Pancreas (tissue), 10 donors: ENCODE data around the gene DPH5. TPM values are rescaled to one million over a fixed set of nuclear protein-coding genes. Genes with fewer than 3 reads are reported as not detected.
A peak's percentile ranks its signal among the peaks of the same experiment; 100 is the strongest.
"Not testable (repeated sequence)": the region's sequence is repeated elsewhere in the genome, so short reads cannot be mapped to it uniquely, and the experiment has no call there.

Source experiments
- ATAC-seq, 4 donors: fragments of 200-7000 bp; cut with Tn5 transposase; one replicate each; pipeline versions ENCODE4 v1.8.0 to v1.9.1; 2020; ENCODE audit warnings: mild to moderate bottlenecking in 4 of 4, moderate library complexity in 4 of 4
- DNase-seq, 6 donors: peaks; one replicate each; pipeline ENCODE4 v3.0.0-alpha.2; 2020
- FAIRE-seq: peaks from 2 replicates; lab custom pipeline; 2012; peaks lifted over from hg19 to GRCh38; lab: Jason Lieb, UNC
- H3K27ac ChIP-seq, 4 donors: fragments of 200-600 bp; sonication (generic); 1 replicate in 3 of 4; 2 replicates in 1 of 4; pipeline versions ENCODE4 v1.5.0 to v1.8.0; 2020
- H3K27me3 ChIP-seq, 4 donors: fragments of 200-600 bp; one replicate each; pipeline ENCODE4 v1.8.0; 2021
- H3K36me3 ChIP-seq, 3 donors: fragments of 200-600 bp; sonication (generic) in 1 of 3; one replicate each; pipeline versions ENCODE4 v1.5.0 to v1.8.0; 2020 to 2021
- H3K4me1 ChIP-seq, 3 donors: fragments of 200-600 bp; one replicate each; pipeline ENCODE4 v1.8.0; 2021
- H3K4me3 ChIP-seq, 4 donors: fragments of 200-600 bp; sonication (generic) in 2 of 4; one replicate each; pipeline versions ENCODE4 v1.5.0 to v1.8.0; 2020 to 2021
- H3K9me3 ChIP-seq, 4 donors: fragments of 200-600 bp; one replicate each; pipeline ENCODE4 v1.8.0; 2021
- CTCF ChIP-seq, 4 donors: fragments of 200-600 bp; sonication (generic) in 3 of 4; IDR thresholded peaks; one replicate each; pipeline versions ENCODE4 v1.5.0 to v1.8.0; 2021; ENCODE audit warnings: antibody characterized with exemption in 4 of 4
- WGBS, 2 donors: extraction: QIAGEN DNeasy Blood & Tissue Kit; methylation state at CpG; one replicate each; pipeline ENCODE4 v1.1.7; 2013; 5-methylcytosine and 5-hydroxymethylcytosine counted together
- intact Hi-C, 3 donors: fragments of 100-400 bp; cut with DNase I; formaldehyde crosslinking; loops; one replicate each; pipeline versions ENCODE4 v1.11.1 to v1.14.2; 2022
- polyA plus RNA-seq, 2 donors: library from polyadenylated mRNA; stranded (reverse); fragments of 200-250 nt; gene quantifications; one replicate each; pipeline ENCODE4 v1.2.3, GENCODE V29; 2013
- total RNA-seq, 6 donors: library from RNA; stranded (reverse); fragmentation: NEBNext Ultra II Directional in 4 of 6; extraction: Animal tissue kit (Norgen Biotek cat#: 25700) in 4 of 6; gene quantifications; one replicate each; pipeline versions ENCODE4 v1.2.1 to v1.2.4, GENCODE V29; 2021 to 2023
- donor health status: healthy with polysubstance abuse.
- donor health status: DM: no; HTN: no; CAD: no; lungs with moderate emphysema.
- donor health status: DM: no; HTN: no; CAD: no.
- donor health status: control.
- donor health status: control.
- donor health status: Bipolar disorder and iron deficiency.
- donor health status: DM: yes; HTN: yes; CAD: no.
- donor health status: DM: no; HTN: no; CAD: no.
- donor health status: DM: no; HTN: no; CAD: no.
- donor health status: DM: yes; HTN: yes; CAD: no.

Gene DPH5
- total and polyA plus RNA-seq, 8 donors, result 17.5 to 29.5 (median 24.4) TPM

DNA sequence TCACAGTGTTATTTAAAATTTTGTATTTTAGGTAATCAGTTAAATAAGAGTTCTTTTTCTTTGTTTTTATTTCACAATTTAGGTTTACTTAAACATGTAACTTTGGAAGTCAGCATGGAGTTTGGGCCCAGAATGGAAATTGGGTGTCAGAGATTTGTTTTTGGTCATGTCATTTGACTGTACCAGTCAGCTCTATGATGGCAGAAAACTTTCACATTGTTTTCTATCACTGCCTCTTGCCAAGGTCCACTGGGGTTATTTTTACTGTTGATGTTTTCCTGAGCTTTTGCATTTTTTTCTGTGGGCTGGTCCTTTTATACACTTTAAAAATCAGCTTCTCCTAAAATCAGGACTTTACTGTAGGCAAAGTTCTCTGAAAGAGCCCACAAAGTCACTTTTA lies 75.2 kb downstream of the DPH5 start:
- no peaks in the 10 kb centered on the region for H3K9me3 ChIP-seq
- intact Hi-C loops, result no loop called here
- H3K27ac ChIP-seq, result no peak overlapping the region
- no peak for ATAC-seq
- H3K27me3 ChIP-seq, result no peaks in the 10 kb centered on the region
- DNase-seq, result no peak
- H3K4me3 ChIP-seq, result no peak overlapping the region
- peaks cover 0 to 3% (median 0%) of the 10 kb centered on the region in 3 donors for H3K36me3 ChIP-seq
- TF ChIP-seq CTCF (IDR thresholded peaks at IDR 0.05), result no peak
- no peak for FAIRE-seq
- H3K4me1 ChIP-seq, result peaks cover 0 to 6% (median 0%) of the 10 kb centered on the region in 3 donors

DNA sequence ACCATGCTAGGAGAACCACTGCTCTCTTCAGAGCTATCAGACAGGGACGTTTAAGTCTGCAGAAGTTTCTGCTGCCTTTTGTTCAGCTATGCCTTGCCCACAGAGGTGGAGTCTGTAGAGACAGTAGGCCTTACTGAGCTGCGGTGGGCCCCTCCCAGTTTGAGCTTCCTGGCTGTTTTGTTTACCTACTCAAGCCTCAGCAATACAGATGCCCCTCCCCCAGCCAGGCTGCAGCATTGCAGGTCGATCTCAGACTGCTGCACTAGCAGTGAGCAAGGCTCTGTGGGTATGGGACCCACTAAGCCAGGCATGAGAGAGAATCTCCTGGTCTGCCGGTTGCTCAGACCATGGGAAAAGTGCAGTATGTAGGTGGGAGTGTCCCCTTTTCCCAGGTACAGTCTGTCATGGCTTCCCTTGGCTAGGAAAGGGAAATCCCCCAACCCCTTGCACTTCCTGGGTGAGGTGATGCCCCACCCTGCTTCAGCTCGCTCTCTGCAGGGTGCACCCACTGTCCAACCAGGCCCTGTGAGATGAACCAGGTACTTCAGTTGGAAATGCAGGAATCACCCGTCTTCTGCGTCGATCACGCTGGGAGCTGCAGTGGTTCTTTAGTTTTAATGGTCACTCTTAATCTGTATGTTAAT lies 75.9 kb downstream of the DPH5 start:
- H3K36me3 ChIP-seq, H3K9me3 ChIP-seq, H3K27me3 ChIP-seq, H3K4me1 ChIP-seq, H3K4me3 ChIP-seq, H3K27ac ChIP-seq, intact Hi-C loops, FAIRE-seq: not testable (repeated sequence)
- ATAC-seq (peak in 3 of 4 donors; percentile 51 to 58 (median 51)), DNase-seq (peak in 4 of 6 donors; percentile 17 to 69 (median 23))
- WGBS, 2 donors, result 70 to 71% methylated on average over 9 of the region's 9 CpGs

GRCh38 chr1:100948721-100949405 lies 76.7 kb downstream of the DPH5 start:
- ATAC-seq, intact Hi-C loops, H3K27me3 ChIP-seq, H3K27ac ChIP-seq, H3K4me1 ChIP-seq, FAIRE-seq, DNase-seq, H3K4me3 ChIP-seq, H3K36me3 ChIP-seq, H3K9me3 ChIP-seq: not testable (repeated sequence)
- WGBS, 2 donors, result 92 to 97% methylated on average over 7 of the region's 7 CpGs

DNA sequence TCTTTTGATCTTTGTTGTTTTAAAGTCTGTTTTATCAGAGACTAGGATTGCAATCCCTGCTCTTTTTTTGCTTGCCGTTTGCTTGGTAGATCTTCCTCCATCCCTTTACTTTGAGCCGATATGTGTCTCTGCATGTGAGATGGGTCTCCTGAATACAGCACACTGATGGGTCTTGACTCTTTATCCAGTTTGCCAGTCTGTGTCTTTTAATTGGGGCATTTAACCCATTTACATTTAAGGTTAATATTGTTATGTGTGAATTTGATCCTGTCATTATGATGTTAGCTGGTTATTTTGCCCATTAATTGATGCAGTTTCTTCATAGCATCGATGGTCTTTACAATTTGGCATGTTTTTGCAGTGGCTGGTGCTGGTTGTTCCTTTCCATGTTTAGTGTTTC lies 77.8 kb downstream of the DPH5 start:
- 95 to 99% methylated on average over 3 of the region's 3 CpGs for WGBS, 2 donors
- H3K4me3 ChIP-seq, H3K27me3 ChIP-seq, H3K27ac ChIP-seq, H3K4me1 ChIP-seq, intact Hi-C loops, FAIRE-seq, DNase-seq, H3K9me3 ChIP-seq, H3K36me3 ChIP-seq, ATAC-seq: not testable (repeated sequence)

- DNase-seq, H3K27ac ChIP-seq, ATAC-seq, FAIRE-seq, H3K9me3 ChIP-seq, H3K27me3 ChIP-seq, H3K4me1 ChIP-seq, H3K4me3 ChIP-seq, intact Hi-C loops, H3K36me3 ChIP-seq: not testable (repeated sequence)
- WGBS, 2 donors, result 87 to 96% methylated on average over 3 of the region's 3 CpGs
Observed at GRCh38 chr1:100946064-100946463, 79.5 kb downstream of the DPH5 start.

- H3K4me1 ChIP-seq, result peaks cover 0 to 3% (median 0%) of the 10 kb centered on the region in 3 donors
- H3K27ac ChIP-seq, result no peak overlapping the region
- no peaks in the 10 kb centered on the region for H3K36me3 ChIP-seq
- H3K27me3 ChIP-seq, result no peaks in the 10 kb centered on the region
- ATAC-seq (no peak), FAIRE-seq (no peak), DNase-seq (no peak)
- no peak for TF ChIP-seq CTCF (IDR thresholded peaks at IDR 0.05)
- no peaks in the 10 kb centered on the region for H3K9me3 ChIP-seq
- H3K4me3 ChIP-seq, result no peak overlapping the region
- intact Hi-C loops, result no loop called here
- WGBS, 2 donors, result 91 to 95% methylated on average over 1 of the region's 1 CpG
Observed at GRCh38 chr1:100943533-100943932, 82.1 kb downstream of the DPH5 start.
